ENCODE data around the gene FAM83F.

The FAM83F gene

GRCh38 chr22:40004836-40005235, 10.1 kb downstream of the FAM83F start:
- no peaks in the 10 kb centered on the region for H3K27me3 ChIP-seq (ENCODE audit: insufficient read depth, low read depth, severe bottlenecking)
- H3K4me3 ChIP-seq (ENCODE audit: low read depth, low read length): no peak overlapping the region
- H3K36me3 ChIP-seq: no peaks in the 10 kb centered on the region
- no peaks in the 10 kb centered on the region for H3K9me3 ChIP-seq (ENCODE audit: severe bottlenecking)
- no peak for DNase-seq
- H3K27ac ChIP-seq: peak overlapping the region; percentile 63
- no peak for TF ChIP-seq CTCF (IDR thresholded peaks at IDR 0.05; ENCODE audit: low read depth, low read length)

GRCh38 chr22:40006641-40007040, 11.9 kb downstream of the FAM83F start:
- no peak for TF ChIP-seq CTCF (IDR thresholded peaks at IDR 0.05; ENCODE audit: low read depth, low read length)
- Histone ChIP-seq H3K36me3 (no peaks in the 10 kb centered on the region), H3K27ac (no peak overlapping the region), H3K9me3 (ENCODE audit: severe bottlenecking) (no peaks in the 10 kb centered on the region), H3K4me3 (ENCODE audit: low read depth, low read length) (no peak overlapping the region), H3K27me3 (ENCODE audit: insufficient read depth, low read depth, severe bottlenecking) (no peaks in the 10 kb centered on the region)
- no peak for DNase-seq

GRCh38 chr22:40007853-40008710, 13.3 kb downstream of the FAM83F start:
- Histone ChIP-seq H3K27ac (no peak overlapping the region), H3K4me3 (ENCODE audit: low read depth, low read length) (no peak overlapping the region), H3K9me3 (ENCODE audit: severe bottlenecking) (no peaks in the 10 kb centered on the region), H3K36me3 (no peaks in the 10 kb centered on the region), H3K27me3 (ENCODE audit: insufficient read depth, low read depth, severe bottlenecking) (no peaks in the 10 kb centered on the region)
- no peak for DNase-seq
- no peak for TF ChIP-seq CTCF (IDR thresholded peaks at IDR 0.05; ENCODE audit: low read depth, low read length)

GRCh38 chr22:40008726-40009291, 14.1 kb downstream of the FAM83F start:
- H3K4me3 ChIP-seq (ENCODE audit: low read depth, low read length): no peak overlapping the region
- no peak for TF ChIP-seq CTCF (IDR thresholded peaks at IDR 0.05; ENCODE audit: low read depth, low read length)
- no peak for DNase-seq
- H3K27ac ChIP-seq: peak overlapping the region; percentile 90
- H3K27me3 ChIP-seq (ENCODE audit: insufficient read depth, low read depth, severe bottlenecking): no peaks in the 10 kb centered on the region
- H3K36me3 ChIP-seq: no peaks in the 10 kb centered on the region
- H3K9me3 ChIP-seq (ENCODE audit: severe bottlenecking): no peaks in the 10 kb centered on the region

GRCh38 chr22:40009292-40009774, 14.6 kb downstream of the FAM83F start:
- Histone ChIP-seq H3K27me3 (ENCODE audit: insufficient read depth, low read depth, severe bottlenecking) (no peaks in the 10 kb centered on the region), H3K9me3 (ENCODE audit: severe bottlenecking) (no peaks in the 10 kb centered on the region), H3K27ac (peak overlapping the region; percentile 90), H3K4me3 (ENCODE audit: low read depth, low read length) (peak overlapping the region; percentile 49), H3K36me3 (no peaks in the 10 kb centered on the region)
- peak; percentile 93 for DNase-seq
- TF ChIP-seq CTCF (IDR thresholded peaks at IDR 0.05; ENCODE audit: low read depth, low read length): no peak
